HG03520 (cell line): ENCODE results near the gene DUSP21.
"Not testable (repeated sequence)": the region's sequence is repeated elsewhere in the genome, so short reads cannot be mapped to it uniquely, and the experiment has no call there.

Experiments used
- ATAC-seq: cut with Tn5 transposase; IDR thresholded peaks from one replicate; pipeline ENCODE4 v1.9.1; 2021; ENCODE audit warnings: mild to moderate bottlenecking, moderate library complexity; ENCODE audit not compliant: unreplicated experiment

The DUSP21 gene

DNA sequence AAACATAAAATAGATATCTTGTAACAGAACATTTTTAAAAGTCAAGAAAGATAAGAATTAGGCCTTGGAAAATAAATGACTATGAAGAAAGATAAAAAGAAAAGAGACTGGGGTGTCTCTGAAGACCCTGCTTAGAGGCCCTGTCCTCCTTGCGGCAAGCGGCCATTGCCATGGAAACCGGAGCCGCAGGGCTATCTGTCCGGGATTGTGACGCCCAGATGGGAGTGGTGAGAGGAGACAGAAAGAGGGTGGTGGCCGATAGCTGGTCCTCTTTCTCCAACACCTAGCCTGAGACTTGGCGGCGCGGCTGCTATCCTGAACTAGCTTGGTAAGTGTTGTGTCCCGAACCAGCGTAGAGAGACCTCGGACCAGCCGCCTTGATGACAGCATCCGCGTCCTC, at the start of gene DUSP21:
DUSP21 (plus strand) TSS at position 269 of the 400 bp plus-strand sequence; CDS start at position 381, 112 bp downstream.
- ATAC-seq = no peak

DNA sequence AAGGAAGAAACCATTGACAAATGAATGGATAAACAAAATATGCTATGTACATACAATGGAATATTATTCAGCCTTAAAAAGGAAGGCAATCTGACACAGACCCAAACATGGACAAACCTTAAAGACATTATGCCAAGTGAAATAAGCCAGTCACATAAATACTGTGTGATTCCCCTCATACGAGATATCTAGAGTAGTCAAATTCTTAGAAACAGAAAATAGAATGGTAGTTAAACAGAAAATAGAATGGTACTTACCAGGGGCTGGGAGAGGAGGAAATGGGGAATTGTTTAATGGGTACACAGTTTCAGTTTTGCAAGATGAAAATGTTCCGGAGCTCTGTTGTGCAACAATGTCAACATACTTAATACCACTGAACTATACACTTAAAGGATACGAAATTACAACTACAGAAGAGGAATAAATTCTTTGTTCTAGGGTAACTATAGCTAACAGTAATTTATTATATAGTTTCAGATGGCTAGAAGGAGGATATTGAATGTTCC, 47.8 kb upstream of the DUSP21 start:
- ATAC-seq = no peak

DNA sequence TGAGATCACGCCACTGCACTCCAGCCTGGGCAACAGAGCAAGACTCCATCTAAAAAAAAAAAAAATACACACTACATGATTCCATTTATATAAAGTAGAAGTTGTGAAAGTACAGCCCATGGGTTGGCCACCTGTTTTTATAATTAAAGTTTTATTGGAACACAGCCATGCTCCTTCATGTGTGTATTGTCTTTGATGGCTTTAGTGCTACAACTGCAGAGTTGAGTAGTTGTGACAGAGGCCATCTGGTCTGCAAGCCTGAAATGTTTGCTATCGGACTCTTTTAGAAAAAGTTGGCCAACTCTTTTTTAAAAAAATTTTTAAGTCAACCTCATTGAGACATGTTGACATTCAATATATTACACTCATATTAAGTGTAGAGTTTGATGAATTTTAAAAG, 41.2 kb upstream of the DUSP21 start:
- no peak for ATAC-seq

DNA sequence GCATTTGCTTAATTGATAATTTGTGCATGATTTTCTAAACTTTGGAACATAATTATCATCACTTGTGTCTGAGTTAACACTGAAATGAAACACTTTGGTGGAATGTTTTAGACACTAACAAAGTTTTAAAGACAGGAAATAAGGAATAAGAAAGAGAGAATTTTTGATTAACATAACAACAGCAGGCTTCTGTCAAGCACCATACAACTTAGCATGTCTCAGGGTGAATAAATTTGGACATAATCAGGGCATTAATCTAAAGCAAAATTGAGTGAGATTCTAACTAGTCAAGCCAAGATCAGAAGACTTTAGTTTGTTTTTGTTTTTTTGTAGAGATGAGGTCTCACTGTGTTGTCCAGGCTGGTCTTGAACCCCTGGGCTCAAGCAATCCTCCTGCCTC, 28.1 kb upstream of the DUSP21 start:
- ATAC-seq = no peak

- no peak for ATAC-seq
Measured at GRCh38 chrX:44816367-44816766, 27.5 kb upstream of the DUSP21 start.

DNA sequence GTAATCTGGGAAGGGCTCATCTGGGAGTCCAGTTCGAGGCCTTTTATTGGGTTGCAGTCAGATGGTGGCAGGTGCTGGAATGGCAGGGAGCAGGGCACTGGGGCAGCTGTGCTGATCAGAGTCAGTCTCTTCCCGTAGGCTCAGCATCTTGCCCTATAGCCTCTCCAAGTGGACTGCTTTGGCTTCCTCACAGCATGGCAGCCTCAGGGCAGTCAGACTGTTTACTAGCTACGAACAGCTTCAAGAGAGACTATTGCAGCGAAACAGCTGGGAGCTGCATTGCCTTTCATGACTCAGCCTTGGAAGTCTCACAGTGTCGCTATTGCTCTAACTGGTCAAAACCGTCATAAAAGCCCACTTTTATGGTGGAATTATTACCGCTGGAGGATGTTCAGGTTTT, 26.8 kb upstream of the DUSP21 start:
- ATAC-seq = no peak

GRCh38 chrX:44822601-44823000, 21.2 kb upstream of the DUSP21 start:
- no peak for ATAC-seq

DNA sequence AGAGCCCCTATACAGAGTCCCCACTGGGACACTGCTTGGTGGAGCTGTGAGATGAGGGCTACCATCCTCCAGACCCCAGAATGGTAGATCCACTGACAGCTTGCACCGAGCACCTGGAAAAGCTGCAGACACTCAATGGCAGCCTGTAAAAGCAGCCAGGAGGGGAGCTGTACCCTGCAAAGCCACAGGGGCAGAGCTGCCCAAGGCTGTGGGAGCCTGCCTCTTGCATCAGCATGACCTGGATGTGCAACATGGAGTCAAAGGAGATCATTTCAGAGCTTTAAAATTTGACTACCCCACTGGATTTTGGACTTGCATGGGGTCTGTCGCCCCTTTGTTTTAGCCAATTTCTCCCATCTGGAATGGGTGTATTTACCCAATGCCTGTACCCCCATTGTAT, 20.6 kb upstream of the DUSP21 start:
- ATAC-seq = not testable (repeated sequence)

DNA sequence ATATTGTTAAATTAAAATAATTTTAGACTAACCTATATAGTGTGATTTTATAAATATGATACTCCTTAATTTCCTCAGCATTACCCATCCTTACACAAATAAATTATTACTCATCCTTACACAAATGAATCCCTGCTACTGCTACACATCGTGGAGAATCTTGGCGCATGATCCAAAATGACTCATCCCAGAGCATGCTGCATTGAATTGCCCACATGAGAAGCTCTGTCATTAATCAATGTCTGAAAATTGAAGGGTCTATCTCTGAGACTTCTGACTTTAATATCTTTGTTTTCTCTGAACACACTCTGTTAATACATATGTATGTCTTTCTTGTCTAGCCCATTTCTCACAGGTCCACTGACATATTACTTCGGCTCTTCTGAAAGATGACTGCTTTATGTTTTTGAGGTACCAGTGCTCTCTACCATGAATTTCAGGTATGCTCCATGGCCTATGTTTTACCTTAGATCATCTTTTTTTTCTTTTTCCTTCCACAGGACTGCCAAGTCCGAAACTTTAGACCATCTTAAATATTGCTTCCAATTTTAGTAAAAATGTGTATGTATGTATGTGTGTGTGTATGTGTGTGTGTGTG, 15.7 kb upstream of the DUSP21 start:
- no peak for ATAC-seq

DNA sequence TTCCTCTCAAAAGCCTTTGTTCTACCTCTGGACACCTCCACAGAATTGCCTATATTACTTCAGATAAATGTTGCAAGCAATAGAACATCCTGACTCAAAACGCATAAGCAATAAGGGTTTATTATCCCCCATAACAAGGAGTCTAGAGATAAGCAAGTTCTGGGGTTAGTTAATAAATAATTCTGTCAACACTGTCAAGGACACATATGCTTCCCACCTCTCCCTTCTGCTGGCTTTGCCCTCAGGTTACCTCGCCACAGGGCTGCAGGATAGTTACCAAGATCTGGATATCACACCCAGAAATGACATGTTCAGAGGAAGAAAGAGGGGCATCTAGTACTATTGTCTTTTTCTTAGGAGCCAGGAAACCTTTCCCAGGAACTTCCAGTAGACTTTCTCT, 14.0 kb upstream of the DUSP21 start:
- ATAC-seq = no peak

- ATAC-seq = no peak
Measured at GRCh38 chrX:44842550-44843317, 1.1 kb upstream of the DUSP21 start.

DNA sequence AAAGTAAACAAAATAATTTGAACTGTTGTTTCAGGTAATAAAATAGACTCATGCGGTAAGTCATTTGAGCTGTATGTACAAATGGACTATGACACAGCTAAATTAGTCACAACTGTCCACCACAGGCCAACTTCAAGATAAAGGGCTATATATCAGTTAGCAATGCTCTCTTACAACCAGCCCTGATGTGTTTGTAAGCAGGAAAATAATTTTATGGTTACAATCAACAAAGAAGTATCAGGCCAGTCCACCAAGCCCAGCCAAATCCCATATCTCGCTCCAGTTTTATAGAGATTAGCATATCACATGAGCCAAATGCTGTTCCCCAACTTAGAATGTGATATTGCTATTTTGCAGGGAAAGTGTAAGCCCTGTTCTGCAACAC, 511 bp upstream of the DUSP21 start:
- no peak for ATAC-seq

DNA sequence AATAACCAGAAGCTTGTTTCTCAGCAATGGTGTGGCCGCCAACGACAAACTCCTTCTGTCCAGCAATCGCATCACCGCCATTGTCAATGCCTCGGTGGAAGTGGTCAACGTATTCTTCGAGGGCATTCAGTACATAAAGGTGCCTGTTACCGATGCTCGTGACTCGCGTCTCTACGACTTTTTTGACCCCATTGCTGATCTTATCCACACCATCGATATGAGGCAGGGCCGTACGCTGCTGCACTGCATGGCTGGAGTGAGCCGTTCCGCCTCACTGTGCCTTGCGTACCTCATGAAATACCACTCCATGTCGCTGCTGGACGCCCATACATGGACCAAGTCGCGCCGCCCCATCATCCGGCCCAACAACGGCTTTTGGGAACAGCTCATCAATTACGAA, 383 bp downstream of the DUSP21 start:
- no peak for ATAC-seq

DNA sequence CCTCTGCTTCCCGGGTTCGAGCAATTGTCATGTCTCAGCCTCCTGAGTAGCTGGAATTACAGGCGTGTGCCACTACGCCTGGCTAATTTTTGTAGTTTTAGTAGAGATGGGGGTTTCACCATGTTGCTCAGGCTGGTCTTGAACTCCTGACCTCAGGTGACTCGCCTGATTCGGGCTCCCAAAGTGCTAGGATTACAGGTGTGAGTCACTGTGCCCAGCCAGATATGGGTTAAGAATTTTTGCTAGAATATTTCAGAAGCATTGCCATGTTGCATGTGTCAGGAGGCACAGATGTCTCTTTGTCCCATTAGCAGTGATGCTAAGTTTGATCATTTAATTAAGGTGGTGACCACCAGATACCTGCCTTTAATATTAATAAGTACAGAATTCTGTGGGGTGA, 7.1 kb downstream of the DUSP21 start:
- ATAC-seq = not testable (repeated sequence)

DNA sequence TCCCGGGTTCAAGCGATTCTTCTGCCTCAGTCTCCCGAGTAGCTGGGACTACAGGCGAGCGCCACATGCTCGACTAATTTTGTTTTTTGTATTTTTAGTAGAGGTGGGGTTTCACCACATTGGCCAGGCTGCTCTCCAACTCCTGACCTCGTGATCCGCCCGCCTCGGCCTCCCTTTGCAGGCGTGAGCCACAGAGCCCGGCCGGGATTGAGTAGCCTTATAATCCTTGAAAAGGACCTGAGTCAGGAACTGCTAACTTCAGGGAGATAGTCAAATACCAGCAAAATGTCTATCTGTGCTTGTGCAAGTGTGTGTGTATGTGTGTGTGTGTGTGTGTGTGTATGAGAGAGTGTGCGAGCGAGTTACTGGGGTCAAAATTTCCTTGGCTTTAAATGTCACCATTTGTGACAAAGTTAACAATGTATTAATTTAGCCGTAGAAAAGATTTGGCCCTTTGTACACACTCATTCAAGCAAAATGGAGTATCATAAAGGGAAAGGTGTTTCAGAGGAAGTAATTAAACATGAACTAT, 27.4 kb downstream of the DUSP21 start:
- ATAC-seq = no peak

DNA sequence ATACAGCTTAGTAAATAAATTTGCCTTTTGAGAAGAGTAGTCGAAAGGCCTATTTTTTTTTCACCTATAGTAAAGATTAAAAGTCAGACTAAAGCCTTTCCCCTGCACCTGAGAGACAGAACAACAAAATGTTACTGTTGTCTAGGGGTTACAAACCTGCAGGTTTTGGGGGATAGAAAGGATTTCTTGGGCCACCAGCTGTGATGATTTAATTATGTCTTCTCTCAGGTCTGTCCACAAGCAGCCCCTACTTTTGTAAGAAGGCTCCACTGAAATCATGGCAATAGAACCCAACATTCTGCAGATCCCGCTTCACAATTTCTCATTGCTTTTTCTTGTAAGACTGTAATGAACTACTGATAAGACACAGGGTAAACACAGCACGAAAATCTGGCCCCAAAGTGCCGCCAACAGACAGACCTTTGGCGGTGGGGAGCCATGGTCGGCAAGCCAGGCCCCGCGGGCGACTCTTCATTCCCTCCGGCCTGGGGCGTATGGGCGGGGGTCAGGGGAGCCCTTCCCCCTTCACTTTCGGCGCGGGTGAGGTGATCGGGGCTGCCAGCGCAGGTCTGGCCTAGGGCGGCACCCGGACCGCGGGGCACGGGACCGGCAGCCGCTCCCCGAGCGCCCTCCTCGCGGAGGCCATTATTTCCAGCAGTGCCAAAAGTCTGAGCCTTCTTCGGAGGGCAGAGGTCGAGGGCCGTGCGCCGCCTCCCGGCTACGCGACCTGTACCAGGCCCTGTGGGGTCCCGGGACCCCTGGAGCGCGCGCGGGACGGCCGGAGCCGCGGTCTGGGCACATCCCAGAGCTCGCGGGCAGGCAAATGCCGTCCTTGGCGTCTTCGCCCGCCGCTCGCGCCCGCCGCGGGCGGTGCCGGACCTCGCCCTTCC, 28.4 kb downstream of the DUSP21 start:
- ATAC-seq = peak; percentile 21

DNA sequence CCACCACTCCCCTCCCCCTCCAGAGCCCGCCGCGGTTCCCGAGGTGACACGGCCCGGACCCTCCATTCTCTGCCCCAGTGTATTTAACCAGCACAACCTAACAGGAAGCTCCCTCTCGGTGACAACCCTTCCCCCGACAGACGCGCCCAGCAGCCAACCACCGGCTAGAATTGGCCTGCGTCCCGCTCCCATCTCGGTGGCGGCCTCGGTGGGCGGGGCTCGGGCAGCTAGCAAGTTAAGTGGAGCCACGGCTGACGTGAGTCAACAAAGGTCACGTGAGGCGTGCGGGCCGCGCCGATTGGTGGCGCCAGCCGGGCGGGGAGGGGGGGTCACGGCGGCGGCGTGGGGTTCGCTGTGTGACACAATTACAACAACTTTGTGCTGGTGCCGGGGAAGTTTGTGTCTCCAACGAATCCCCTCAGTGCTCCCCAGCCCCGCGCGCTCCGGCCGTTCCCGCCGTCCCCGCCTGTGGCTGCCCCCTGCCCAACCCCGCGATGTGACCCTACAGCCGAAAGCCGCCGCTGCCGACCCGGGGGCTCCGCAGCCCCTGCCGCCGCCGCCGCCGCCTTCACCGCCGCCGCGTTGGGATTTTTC, 29.1 kb downstream of the DUSP21 start, which contains the start of gene KDM6A:
KDM6A (plus strand) TSS at position 368 of the 594 bp plus-strand sequence. CDS start 364 bp downstream, outside the sequence.
- ATAC-seq = peak; percentile 88

GRCh38 chrX:44873415-44874276, 29.8 kb downstream of the DUSP21 start:
- ATAC-seq = no peak

GRCh38 chrX:44874420-44875184, 30.8 kb downstream of the DUSP21 start:
- ATAC-seq = no peak
